Psoas muscle (tissue), 8 donors: ENCODE measurements around the gene MRPL11. TPM values are rescaled to one million over a fixed set of nuclear protein-coding genes. Genes with fewer than 3 reads are reported as not detected.
"Not testable (repeated sequence)": the region's sequence is repeated elsewhere in the genome, so short reads cannot be mapped to it uniquely, and the experiment has no call there.

ENCODE experiments used
- ATAC-seq, 4 donors: fragments of 200-7000 bp; cut with Tn5 transposase; one replicate each; pipeline ENCODE4 v1.9.1; 2020; ENCODE audit warnings: moderate library complexity in 3 of 4, mild to moderate bottlenecking in 2 of 4
- DNase-seq, 2 donors: peaks; one replicate each; pipeline ENCODE4 v3.0.0-alpha.2; 2020
- H3K27ac ChIP-seq: fragments of 200-600 bp; one replicate; pipeline ENCODE4 v1.8.0; 2022
- H3K27me3 ChIP-seq, 3 donors: fragments of 200-600 bp in 1 of 3; one replicate each; pipeline versions ENCODE4 v1.6.1 to v1.8.0; 2013 to 2022; ENCODE audit warnings: low read length in 2 of 3, mild to moderate bottlenecking in 2 of 3, moderate library complexity in 1 of 3; ENCODE audit not compliant: insufficient read depth in 3 of 3
- H3K36me3 ChIP-seq, 2 donors: fragments of 200-600 bp in 1 of 2; one replicate each; pipeline versions ENCODE4 v1.6.1 to v1.8.0; 2013 to 2022; ENCODE audit warnings: low read depth in 1 of 2, mild to moderate bottlenecking in 1 of 2, moderate library complexity in 1 of 2; ENCODE audit not compliant: insufficient read depth in 1 of 2
- H3K4me1 ChIP-seq: fragments of 200-600 bp; one replicate; pipeline ENCODE4 v1.8.0; 2022
- H3K4me3 ChIP-seq: fragments of 200-600 bp; one replicate; pipeline ENCODE4 v1.8.0; 2022; ENCODE audit warnings: mild to moderate bottlenecking
- H3K9me3 ChIP-seq: fragments of 200-600 bp; one replicate; pipeline ENCODE4 v1.8.0; 2022
- CTCF ChIP-seq: fragments of 200-600 bp; IDR thresholded peaks from one replicate; pipeline ENCODE4 v1.8.0; 2022; ENCODE audit warnings: antibody characterized with exemption
- WGBS, 3 donors: extraction: QIAGEN DNeasy Blood & Tissue Kit; methylation state at CpG; one replicate each; pipeline versions ENCODE4 v1.1.6 to v1.1.7; 2013; 5-methylcytosine and 5-hydroxymethylcytosine counted together
- intact Hi-C, 2 donors: fragments of 100-400 bp; cut with DNase I; formaldehyde crosslinking; loops; one replicate each; pipeline versions ENCODE4 v1.11.0 to v1.14.2; 2022
- polyA plus RNA-seq, 3 donors: library from polyadenylated mRNA; stranded (reverse); fragments of 200-250 nt; gene quantifications; one replicate each; pipeline ENCODE4 v1.2.3, GENCODE V29; 2013
- total RNA-seq, 4 donors: library from RNA; stranded (reverse); fragmentation: NEBNext Ultra II Directional in 2 of 4; extraction: Animal tissue kit (Norgen Biotek cat#: 25700) in 2 of 4; gene quantifications; one replicate each; pipeline versions ENCODE4 v1.2.1 to v1.2.4, GENCODE V29; 2021 to 2023
- donor health status: healthy with polysubstance abuse.
- donor health status: DM: no; HTN: no; CAD: no; lungs with moderate emphysema.
- donor health status: Bipolar disorder and iron deficiency.
- donor health status: healthy.
- donor health status: DM: yes; HTN: yes; CAD: no.
- donor health status: DM: no; HTN: no; CAD: no.
- donor health status: DM: no; HTN: no; CAD: no.
- donor health status: DM: yes; HTN: yes; CAD: no.

MRPL11 gene
- total and polyA plus RNA-seq, 7 donors: 37.0 to 60.9 (median 57.4) TPM

DNA sequence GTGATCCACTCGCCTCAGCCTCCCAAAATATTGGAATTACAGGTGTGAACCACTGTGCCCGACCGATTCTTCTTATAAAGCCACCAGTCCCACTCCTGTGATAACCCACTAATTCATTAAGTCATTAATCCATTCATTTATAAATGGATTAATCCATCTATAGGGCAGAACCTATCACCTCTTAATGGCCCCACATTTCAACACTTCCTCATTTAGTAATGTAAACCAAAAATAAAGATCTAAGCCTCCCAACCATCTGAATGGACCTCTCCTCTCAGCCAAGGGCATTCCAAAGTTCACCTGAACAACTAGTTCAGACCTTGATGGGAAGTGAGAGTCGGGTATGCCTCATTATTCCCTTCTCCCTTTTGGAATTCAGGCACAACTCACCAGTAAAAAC, 9.9 kb upstream of the MRPL11 start:
- Histone ChIP-seq H3K27ac (no peak overlapping the region), H3K4me1 (no peaks in the 10 kb centered on the region), H3K36me3 (no peaks in the 10 kb centered on the region), H3K9me3 (no peaks in the 10 kb centered on the region), H3K4me3 (no peak overlapping the region), H3K27me3 (no peaks in the 10 kb centered on the region)
- DNase-seq (no peak), ATAC-seq (no peak)
- TF ChIP-seq CTCF: no peak
- WGBS, 3 donors: 71 to 79% (median 77%) methylated on average over 4 of the region's 4 CpGs
- intact Hi-C loops: no loop called here

- DNase-seq (no peak), ATAC-seq (no peak)
- intact Hi-C loops: no loop called here
- Histone ChIP-seq H3K27me3 (no peaks in the 10 kb centered on the region), H3K27ac (no peak overlapping the region), H3K4me1 (no peaks in the 10 kb centered on the region), H3K9me3 (no peaks in the 10 kb centered on the region), H3K36me3 (no peaks in the 10 kb centered on the region), H3K4me3 (no peak overlapping the region)
- no peak for TF ChIP-seq CTCF
Measured at GRCh38 chr11:66447012-66447411, 8.4 kb upstream of the MRPL11 start.

DNA sequence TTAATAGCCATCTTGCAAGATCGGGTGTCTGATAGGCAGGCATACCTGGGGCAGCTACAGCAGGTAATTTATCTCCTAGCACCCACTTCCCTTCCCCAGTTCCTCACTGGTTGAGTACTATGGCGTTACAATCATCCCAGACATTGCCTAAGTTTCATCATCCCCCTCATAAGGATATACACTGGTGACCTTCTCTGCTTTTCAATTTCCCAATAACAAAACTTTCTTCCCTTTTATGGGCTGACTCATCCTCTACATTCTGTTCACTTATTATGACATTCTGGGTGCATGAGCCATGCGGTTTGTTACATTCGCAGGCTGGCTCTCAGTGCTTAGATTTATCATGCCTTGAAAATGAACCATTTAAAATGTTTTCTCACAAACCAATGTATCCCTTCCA, 5.0 kb upstream of the MRPL11 start:
- WGBS, 3 donors: 81 to 90% (median 84%) methylated on average over 4 of the region's 4 CpGs
- DNase-seq: no peak
- Histone ChIP-seq H3K27ac (no peak overlapping the region), H3K36me3 (no peaks in the 10 kb centered on the region), H3K4me1 (no peaks in the 10 kb centered on the region), H3K4me3 (no peak overlapping the region), H3K27me3 (no peaks in the 10 kb centered on the region), H3K9me3 (no peaks in the 10 kb centered on the region)
- ATAC-seq: no peak
- no peak for TF ChIP-seq CTCF
- intact Hi-C loops: loop anchor here (5.0 kb wide), 1 partner anchor 36 kb away; no protein-coding TSS in a partner anchor

GRCh38 chr11:66440940-66441282, 2.3 kb upstream of the MRPL11 start:
- not testable (repeated sequence) for ATAC-seq, H3K27me3 ChIP-seq, H3K4me3 ChIP-seq, DNase-seq, H3K9me3 ChIP-seq, H3K27ac ChIP-seq, H3K4me1 ChIP-seq
- peaks cover 3 to 14% of the 10 kb centered on the region in 2 donors for H3K36me3 ChIP-seq
- WGBS, 3 donors: 89 to 93% (median 92%) methylated on average over 16 to 27 of the region's 27 CpGs
- intact Hi-C loops: loop anchor here (5.0 kb wide), 1 partner anchor 34 kb away; no protein-coding TSS in a partner anchor

GRCh38 chr11:66440101-66440939, 1.7 kb upstream of the MRPL11 start:
- H3K36me3 ChIP-seq: peaks cover 9 to 20% of the 10 kb centered on the region in 2 donors
- not testable (repeated sequence) for H3K27me3 ChIP-seq, DNase-seq, H3K9me3 ChIP-seq, H3K4me1 ChIP-seq, H3K4me3 ChIP-seq, H3K27ac ChIP-seq, ATAC-seq
- intact Hi-C loops: loop anchor here (5.0 kb wide), 1 partner anchor 33 kb away; no protein-coding TSS in a partner anchor
- 87 to 90% (median 89%) methylated on average over 22 to 29 of the region's 29 CpGs for WGBS, 3 donors
